ENCODE results near the gene NEBL.
A peak's percentile ranks its signal among the peaks of the same experiment; 100 is the strongest.

Gene NEBL

DNA sequence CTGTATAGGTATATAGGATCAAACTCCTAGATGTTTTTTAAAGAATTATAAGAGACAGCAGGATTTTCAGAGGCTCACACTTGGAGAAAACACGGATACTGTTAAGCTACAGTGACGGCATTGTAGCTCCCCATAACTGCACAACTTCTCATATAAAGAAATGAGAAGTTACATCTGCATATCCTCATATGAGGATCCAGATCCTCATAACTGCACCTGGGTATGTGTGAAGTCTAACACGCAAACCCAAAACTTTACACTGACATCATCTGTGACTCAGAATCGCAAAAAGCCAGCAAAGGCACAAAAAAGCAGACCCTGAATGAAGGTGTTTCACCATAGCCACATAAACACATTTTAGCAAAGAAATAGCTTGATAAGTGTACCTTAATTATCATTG, 34.1 kb downstream of the NEBL start:
- DNase-seq (ENCODE audit: low spot score) = no peak

DNA sequence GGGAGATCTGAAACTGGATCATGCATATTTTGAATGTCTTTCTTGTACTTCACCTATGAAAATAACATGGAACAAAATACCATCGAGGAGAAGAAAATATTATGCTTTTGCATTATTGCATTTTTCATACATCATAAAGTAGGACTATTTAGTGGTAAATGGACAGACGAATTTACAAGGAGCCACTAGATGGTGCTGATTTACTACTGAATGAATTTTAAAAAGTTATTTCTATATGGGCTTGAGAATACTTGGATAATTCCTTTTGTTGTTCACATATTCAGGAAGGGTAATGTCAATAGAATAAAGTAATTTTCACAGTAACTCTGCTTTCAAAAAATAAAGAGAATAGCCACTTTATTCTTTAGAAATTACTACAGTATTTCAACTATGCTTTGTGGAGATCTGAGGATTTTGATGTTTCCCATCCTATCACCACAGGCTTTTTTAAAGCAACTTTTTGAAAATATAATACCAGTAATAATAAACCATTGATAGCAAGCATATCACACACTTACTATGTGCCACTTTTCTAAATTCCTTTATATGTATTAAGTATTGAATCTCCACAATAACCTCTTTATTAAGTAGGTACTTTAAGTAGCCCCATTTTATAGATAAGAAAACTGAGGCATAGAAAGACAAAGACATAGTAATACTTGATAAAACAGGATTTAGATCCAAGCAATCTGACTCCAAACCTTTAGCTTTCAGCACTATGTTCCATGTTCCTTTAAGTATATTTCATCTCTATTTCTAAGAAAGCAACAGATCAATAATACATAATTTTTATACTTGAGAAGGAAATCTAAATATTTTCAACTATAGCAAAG, 38.6 kb downstream of the NEBL start:
- peak; percentile 11 for DNase-seq (ENCODE audit: low spot score)

DNA sequence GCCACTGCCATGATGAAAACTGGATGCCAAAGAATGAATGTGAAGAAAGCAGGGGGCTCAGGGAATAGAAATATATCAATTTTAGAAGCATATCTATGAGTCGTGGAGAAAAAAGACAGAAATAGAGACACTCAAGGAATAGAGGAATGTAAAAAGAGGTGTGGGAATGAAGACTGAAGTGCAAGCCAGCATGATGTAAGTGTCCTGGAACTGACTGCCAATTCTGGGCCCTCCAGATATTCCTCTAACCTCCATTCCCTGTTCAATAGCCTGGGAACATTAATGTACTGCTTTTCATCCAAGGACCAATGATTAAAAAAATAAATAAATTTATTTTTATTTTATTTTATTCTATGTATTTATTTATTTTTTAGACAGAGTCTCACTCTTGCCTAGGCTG, 40.6 kb downstream of the NEBL start:
- no peak for DNase-seq (ENCODE audit: low spot score)

DNA sequence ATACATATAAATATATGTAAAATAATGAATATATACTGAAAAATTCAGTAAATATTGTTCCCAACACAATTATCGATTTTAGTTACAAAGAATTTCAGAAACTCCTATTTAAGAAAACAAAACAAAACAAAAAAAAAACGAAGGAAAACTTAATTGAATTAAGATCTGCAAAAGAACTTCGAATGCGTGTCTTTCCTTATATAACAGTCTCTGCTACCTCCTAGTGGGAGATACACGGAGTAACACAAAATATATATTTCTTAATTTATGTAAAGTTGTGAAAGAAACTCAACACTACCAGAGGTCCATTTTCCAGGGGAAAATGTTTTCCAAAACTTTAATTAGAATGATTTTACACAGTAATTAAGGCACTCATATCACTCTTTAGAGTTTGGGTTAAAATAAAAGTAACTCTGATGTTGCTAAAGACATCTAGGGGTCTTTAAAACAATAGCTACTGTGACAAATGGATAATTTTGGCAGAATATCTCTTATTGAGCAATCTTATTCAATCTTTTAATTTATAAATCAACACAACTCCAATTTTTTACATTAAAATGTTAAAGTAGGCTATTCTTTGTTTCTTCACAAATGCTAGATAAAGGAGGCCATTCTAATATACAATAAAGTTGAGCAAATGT, 41.6 kb downstream of the NEBL start:
- no peak for DNase-seq (ENCODE audit: low spot score)

DNA sequence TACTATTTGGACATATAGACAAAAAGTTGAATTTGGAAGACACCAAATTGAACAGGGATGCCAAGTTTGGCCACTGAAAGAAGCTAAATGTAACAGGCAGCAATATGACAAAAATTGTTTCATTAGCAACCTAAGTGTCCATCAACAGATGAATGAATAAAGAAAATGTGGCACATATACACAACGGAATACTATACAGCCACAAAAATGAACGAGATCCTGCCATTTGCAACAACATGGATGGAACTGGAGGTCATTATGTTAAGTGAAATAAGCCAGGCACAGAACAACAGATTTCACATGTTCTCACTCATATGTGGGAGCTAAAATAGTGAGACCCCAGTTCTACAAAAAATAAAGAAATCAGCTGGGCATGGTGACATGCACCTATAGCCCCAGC, 43.8 kb downstream of the NEBL start:
- no peak for DNase-seq (ENCODE audit: low spot score)

DNA sequence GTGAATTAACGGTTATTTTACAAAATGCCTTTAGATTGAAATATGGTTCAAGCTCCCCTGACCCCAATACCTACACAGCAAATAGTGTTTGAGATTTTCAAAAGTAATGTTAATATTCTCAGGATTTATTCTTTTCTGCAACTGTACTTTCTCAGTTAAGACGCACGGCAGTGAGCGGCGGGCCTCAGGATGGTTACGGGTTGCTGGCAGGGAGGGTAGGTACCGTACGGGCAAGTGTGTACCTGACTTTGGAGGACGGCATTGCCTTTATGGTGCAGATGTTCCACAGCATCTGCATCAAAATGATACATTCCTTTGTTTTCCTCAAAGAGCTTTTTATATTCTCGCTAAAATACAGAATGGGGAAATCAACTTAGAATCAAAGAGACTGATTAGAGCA, 44.8 kb downstream of the NEBL start:
- no peak for DNase-seq (ENCODE audit: low spot score)

DNA sequence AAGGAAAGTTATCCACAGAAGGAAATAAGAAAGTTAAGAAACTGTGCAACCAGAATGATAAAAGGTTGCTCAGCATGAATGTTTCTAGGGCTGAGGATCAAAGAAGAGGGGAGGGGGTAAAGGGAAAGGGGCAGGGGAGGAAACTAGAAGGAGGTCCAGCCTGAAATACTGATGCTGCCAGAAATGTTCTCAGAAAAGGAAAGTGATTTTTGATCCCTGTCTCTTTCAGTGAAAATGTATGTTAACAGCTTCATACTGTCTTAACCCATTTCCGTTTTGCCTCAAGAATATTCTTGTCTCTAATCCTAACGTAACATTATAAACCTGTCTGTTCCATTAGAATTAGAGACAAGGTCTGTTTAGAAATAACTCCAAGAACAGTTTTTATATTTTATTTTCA, 49.6 kb downstream of the NEBL start:
- no peak for DNase-seq (ENCODE audit: low spot score)

DNA sequence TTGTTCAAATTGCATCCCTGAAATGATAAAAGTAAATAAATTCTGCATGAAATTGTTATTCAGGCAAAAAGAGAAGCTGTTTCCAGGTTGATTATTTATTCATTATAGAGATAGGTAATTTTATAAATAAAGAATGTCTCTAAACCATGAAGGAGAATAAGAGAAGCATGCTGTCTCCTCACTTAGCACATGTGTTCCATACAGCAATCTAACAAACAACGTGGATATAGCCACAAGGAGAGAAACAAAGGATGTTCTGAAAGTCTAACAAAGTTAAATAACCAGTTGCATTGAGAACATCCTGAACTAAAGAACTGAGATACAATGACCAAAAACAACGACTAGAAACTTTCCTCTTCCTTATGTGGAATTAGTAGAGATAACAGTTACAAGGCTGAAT, 50.8 kb downstream of the NEBL start:
- no peak for DNase-seq (ENCODE audit: low spot score)

DNA sequence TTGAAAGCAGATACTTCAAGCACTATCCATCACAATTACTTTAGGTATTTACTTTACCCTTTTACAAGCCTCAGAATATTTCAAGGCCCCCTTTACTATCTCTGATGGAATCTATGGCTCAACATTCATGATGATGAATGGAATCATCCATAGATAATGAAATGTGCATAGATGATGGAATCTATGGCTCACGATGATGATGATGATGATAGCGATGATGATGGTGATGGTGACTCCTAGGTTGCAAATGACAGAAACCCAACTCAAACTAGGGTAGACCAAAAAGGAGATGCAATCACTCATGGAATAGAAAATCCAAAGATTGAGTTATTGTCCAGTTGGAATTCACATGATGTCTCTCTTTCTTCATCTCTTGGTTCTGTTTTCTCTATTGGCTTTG, 55.7 kb downstream of the NEBL start:
- DNase-seq (ENCODE audit: low spot score) = no peak

DNA sequence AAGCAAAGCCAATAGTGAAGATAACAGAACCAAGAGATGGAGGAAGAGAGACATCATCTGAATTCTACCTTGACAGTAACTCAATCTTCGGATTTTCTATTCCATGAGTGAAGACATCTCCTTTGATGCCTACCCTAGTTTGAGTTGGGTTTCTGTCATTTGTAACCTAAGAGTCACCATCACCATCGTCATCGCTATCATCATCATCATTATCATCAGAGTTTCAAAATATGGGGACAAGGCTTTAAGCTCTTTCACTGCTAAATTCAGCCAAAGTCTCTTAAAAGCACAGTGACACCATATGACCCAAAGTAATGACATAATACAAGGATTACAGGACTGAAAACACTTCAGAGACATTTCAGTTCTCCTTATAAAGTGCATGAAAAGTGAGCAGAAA, 57.2 kb downstream of the NEBL start:
- DNase-seq (ENCODE audit: low spot score) = no peak

DNA sequence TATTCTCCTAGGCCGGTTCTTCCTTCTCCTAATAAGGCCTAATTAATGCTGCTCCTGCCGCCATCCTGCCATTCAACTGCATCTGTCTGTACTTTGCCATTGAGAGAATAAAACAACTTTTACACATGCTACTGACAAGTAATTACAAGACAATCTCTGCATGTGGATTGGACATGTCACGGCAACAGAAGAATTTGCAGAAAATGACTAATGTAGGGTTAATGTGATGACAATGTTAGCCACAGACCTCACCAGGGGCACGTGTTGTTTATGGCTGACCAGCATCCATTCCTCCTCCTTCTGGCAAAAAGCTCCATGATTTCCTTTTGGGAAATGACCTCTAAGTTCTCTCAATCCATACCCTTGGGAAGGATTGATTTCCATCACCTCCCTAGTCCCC, 58.0 kb downstream of the NEBL start:
- no peak for DNase-seq (ENCODE audit: low spot score)

DNA sequence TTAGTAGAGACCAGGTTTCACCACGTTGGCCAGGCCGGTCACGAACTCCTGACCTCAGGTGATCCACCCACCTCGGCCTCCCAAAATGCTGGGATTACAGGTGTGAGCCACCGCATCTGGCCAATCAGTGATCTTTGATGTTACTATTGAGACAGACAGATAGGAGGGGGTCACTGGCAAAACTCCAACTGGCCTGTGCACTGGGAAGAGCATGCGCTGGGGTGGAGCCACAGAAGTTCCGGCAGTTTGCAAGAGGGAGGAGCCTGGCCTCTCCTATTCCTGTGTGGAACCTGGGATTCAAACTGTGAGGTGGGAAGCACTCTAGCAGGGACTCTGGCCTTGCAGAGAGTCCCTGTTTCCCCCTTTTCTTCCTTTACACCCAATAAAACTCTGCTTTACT, 60.7 kb downstream of the NEBL start:
- DNase-seq (ENCODE audit: low spot score) = no peak

DNA sequence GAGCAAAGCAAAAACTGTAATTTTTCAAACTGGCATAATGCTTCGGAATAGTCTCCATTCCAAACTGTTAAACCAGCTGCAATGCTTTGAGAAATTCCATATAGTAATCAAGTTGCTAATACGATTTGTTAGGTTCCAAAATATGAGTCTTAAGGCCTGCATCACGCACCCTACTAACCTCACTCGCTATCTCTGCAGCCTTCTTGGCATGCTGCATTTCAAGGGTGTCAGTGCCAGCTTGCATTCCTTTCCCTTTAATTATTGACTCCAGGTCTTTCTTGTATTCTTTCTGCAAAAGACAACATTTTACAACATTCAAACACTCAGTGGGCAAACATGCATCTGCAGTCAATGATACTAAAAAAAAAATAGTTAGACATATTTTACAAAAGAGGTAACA, 61.8 kb downstream of the NEBL start:
- DNase-seq (ENCODE audit: low spot score) = no peak

DNA sequence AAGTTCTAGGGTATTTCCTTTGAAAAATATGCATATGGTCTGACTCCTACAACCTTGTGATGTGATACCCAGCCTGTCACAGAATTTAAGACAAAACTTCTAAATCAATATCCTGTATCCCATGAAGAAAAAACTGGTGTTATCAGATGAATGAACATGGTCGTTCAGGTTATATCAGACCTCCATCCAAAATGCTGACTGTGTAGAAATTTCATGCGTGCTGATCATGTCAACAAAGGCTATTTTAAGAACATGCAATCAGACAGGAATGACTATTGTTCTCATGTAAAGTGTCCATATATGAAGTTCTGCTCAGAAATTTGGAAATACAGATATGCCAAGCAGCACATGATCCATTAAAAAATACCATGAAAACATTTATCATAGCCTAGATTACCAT, 62.3 kb downstream of the NEBL start:
- DNase-seq (ENCODE audit: low spot score) = no peak

DNA sequence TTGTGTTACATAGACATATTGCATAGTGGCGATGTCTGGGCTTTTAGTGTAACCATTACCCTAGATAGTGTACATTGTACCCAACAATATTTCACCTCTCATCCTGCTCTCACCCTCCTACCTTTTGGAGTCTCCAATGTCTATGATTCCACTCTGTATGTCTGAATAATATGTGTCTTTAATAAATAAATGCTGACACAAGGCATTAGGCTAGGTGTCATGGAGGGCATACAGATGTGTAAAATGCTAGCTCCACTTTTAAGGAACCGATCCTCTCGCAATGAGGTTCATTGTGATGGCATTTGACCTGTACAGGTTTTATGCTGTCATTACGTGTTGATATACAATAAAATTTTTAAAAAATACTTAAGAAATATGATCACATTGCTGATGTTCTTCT, 74.3 kb downstream of the NEBL start:
- DNase-seq (ENCODE audit: low spot score) = no peak

DNA sequence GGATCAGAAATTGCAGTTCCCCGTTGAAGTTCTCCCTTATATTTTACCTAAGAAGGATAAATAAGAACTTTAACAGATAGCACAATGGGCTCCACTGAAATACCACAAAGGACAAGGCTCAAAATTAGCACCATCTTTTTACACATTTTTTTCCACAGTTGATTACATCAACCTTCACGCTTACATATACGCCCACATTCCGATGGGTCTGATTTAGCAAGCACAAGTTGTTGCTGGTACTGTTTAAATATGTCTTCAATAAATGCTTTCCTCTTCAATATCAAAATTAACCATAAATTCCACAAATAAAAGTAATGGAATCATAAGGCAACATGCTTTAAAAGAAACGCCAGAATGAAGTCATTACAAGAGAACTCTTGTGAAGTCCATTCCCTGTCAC, 79.5 kb downstream of the NEBL start:
- DNase-seq (ENCODE audit: low spot score) = no peak

DNA sequence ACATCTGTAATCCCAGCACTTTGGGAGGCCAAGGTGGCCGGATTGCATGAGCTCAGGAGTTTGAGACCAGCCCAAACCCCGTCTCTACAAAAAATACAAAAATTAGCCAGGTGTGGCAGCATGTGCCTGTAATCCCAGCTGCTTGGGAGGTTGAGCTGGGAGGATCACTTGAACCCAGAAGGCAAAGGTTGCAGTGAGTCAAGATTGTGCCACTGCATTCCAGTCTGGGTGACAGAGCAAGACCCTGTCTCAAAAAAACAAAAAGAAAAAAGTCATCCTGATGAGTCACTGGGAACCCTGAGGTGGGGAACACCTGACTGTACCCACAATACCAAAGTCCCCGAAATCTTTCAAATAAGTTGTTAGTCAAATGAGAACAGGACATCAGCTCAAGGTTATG, 80.0 kb downstream of the NEBL start:
- no peak for DNase-seq (ENCODE audit: low spot score)

DNA sequence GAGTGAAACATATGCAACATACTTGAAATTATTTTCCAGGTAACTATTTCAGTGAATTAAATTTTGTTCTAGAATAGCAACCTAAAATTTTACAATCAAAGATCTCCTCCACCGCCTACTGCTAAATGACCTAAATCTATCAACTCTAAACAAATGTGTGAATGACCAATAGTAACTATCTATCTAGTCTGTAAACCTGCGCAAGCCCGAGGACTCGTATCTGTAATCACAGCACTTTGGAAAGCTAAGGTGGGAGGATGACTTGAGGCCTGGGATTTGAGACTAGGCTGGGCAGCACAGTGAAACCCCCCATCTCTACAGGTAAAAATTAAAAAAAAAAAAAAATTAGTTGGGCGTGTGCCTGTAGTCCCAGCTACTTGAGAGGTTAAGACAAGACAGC, 83.0 kb downstream of the NEBL start:
- no peak for DNase-seq (ENCODE audit: low spot score)

DNA sequence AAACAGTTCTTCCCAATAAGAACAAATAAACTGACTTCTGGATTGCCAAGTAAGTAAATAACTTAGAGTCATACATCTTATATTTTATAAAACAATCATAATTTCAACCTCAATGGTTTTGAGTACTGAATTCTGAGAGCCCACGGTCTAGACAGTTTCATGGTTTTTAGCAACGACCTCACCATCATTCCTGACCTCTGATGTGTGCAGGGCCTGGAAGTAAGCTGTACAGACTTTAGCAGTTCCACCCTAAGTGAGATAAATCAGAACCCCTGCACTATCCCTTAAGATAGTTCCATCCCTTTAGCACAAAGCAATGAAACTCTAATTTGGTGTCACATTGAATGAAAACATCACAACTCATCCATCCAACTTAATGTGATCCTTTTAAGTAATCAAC, 86.0 kb downstream of the NEBL start:
- no peak for DNase-seq (ENCODE audit: low spot score)

DNA sequence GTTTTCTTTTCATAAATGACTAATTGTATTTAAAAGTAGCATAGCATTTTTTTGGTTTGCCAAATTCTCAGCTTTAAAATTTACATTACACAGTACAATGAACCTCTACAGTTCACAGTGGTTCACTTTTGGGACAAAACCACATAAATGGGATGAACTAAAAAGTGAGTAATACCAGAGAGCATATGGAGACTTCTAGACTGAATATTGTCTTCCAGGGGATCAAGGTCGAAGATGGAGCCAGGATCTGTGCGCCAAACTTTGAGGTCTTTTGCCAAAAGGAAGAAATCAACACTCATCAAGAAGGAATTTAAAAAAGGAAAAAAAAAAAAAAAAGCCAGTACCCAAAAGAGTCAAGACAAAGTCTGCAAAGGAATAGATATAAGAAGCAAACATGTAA, 87.5 kb downstream of the NEBL start:
- DNase-seq (ENCODE audit: low spot score) = no peak

DNA sequence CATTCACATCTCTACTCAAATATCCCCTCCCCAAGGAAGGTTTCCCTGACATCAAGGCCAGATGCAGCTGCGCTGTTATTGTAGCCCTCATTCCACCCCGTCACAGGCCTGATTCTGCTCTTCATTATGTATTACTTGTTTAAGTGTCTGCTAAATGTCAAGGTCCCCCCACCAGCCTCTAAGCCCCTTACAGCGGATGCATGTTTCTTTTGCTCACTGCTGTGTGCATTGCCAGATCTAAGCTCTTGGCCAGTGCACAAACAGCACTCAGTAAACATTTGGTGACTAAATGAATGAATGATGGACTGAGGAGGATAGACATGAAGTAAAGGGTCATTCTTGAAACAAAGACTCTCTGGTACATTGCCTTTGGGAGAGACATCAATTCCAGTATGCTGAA, 90.6 kb downstream of the NEBL start:
- no peak for DNase-seq (ENCODE audit: low spot score)

DNA sequence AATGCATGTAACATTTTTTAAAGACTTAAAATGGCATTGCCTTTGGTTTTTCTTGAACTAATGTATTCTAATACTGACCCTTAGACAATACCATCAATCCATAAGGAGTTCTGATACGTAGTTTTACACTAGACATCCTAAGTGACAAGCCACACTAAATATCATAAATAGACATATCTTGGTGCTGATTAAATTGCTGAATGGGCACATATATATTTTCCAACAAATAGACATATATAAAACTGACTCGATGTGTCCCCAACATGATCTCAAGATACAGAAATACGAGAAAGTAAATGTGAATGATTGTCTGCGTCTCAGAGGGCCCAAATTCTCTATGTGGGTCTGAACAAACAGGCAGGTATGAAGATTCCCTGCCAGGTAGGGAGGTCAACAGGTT, 99.8 kb downstream of the NEBL start:
- no peak for DNase-seq (ENCODE audit: low spot score)

DNA sequence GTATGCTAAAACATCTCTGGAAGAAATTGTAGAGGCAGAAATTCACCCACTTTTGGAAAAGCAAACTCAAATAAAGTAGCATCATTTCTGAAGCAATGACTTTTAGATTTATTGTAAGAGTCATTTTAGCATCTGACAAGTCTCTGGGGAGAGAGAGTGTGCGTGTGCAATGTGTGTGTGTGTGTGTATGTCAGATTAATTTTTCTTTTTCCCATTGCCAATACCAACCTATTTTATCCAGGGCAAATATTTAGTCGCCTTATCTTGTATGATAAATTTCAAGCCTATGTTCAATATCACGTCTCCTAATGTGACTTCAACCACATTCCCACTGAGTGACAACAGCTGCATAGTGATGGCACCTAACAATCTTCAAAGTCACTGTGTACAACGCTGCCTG, 101.7 kb downstream of the NEBL start:
- no peak for DNase-seq (ENCODE audit: low spot score)

DNA sequence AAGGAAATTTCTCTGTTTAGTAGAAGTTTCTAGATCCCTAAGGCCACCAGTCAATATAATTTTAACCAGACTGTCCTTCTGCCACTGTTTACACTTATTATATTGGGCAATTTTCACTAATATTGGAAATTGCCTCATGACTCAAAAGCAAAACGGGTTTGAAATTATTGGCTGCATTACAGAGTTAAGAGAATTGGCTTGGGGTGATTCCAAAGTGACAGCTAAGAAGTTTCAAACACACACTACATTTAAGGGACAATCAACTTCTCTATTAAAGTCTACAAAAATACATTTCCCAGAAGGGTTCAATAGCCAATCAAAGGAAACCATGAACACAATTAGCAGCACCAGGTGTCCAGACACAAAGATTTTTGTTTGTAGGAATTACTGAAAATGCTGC, 111.9 kb downstream of the NEBL start:
- no peak for DNase-seq (ENCODE audit: low spot score)
